CD4-positive, alpha-beta T cell treated with Interleukin-21 for 1 hour (primary cell): Measurements from ENCODE around the gene CFAP46.
A peak's percentile ranks its signal among the peaks of the same experiment; 100 is the strongest.
"Not testable (repeated sequence)": the region's sequence is repeated elsewhere in the genome, so short reads cannot be mapped to it uniquely, and the experiment has no call there.

Experiments used
- DNase-seq: peaks from one replicate; pipeline ENCODE4 v3.0.0-alpha.2; 2020

The CFAP46 gene

DNA sequence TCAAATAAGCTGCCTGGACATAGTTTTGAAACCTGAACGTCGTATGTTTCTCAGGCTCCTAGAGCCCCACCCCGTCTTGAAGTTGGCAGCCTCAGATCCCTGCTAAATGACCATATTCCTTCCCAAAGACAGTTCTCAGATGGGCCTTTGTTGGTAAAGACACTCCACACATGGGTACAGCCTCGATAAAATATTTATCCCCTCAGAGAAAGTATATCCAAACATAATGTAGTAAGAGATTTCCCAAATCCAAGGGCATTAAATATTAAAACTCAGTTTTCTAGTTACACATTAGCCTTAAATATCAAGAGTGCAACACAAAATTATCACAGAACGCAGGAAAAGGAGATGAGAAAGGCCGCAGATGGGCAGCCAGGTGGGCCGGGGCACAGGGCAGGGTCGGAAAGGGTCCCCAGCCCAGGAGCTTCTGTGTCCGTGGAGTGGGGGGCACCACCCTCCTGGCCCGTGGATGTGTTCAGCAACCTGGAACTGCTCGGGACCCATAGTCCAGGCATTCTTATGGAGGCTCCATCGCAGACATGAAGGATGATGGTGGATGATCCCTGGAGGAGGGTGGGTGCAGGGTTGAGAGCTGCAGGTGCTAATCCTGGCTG lies 1.5 kb upstream of the CFAP46 start:
- DNase-seq: no peak

DNA sequence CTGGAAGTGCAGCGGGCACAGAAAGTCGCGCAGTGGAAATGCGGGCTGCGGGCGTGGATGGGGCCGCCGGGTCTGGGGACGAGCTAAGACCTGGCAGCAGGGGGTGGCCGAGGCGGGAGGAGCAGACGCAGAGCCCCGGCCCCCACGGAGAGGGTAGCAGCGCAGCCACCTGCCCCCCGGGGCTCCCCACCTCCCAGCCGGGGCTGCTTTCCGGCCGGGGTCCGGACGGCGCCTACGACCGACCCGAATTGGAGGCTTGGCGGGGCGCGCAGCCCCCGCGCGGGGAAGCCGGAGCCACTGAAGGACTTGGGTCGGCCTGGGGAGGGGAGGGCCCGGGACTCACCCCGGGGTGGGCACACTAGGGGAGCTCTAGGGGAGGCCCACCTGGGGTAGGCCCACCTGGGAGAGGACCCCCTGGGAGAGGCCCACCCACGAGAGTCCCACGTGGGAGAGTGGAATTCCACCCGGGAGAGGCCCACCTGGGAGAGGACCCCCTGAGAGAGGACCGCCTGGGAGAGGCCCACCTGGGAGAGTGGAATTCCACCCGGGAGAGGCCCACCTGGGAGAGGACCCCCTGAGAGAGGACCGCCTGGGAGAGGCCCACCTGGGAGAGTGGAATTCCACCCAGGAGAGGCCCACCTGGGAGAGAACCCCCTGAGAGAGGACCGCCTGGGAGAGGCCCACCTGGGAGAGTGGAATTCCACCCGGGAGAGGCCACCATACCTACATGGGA lies 854 bp upstream of the CFAP46 start:
- DNase-seq: no peak

DNA sequence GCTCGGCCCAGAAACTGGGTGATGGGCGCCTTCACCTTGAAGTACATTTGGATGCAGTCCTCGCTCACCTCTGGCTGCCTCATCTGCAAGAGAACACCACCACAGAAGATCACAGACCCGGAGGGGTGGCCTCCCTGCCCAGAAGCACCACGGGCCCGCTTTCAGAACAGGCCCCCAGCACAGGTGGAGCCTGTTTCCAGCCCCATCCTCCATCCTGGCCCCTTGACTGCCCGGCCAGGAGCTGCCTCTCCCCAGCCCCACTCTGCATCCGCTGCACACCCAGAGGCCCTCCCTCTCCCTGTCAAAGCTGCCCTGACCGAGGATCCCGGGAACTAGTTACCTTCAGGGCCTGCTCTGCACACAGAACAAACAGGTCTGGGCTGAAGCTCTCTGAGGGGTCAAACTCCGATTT lies 724 bp downstream of the CFAP46 start:
- no peak for DNase-seq

DNA sequence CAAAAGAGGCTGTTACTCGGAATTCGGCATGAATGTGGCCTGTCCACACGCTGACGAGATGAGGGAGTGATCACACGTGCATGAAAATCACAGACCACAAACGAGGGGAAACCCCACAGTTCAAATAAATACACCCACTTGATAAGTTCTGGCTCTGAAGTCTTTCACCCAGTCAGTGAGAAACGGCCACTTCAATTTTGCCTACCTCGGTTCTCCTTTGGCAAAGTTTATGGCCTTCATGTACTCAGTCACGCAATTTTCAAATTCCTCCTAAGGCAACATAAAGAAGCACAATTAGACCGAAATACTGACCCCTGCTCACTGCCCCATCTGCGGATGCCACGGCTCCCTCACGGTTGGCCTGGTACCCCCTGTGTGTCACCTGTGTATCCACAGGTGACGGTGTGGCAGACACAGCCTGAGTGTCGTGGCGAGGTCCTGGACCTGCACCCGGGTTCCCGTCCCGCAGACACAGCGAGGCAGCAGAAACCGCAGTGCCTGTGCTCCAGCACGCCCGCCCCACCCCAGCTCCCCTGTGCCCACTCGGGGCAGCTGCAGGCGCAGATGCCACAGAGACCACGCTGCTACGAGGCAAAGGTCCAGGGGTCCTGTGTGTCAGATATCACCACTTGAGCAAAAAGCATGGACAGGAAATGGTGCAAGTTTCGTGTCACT lies 1.4 kb downstream of the CFAP46 start:
- no peak for DNase-seq

- DNase-seq: peak; percentile 32
Observed at GRCh38 chr10:132939957-132940790, 2.2 kb downstream of the CFAP46 start.

DNA sequence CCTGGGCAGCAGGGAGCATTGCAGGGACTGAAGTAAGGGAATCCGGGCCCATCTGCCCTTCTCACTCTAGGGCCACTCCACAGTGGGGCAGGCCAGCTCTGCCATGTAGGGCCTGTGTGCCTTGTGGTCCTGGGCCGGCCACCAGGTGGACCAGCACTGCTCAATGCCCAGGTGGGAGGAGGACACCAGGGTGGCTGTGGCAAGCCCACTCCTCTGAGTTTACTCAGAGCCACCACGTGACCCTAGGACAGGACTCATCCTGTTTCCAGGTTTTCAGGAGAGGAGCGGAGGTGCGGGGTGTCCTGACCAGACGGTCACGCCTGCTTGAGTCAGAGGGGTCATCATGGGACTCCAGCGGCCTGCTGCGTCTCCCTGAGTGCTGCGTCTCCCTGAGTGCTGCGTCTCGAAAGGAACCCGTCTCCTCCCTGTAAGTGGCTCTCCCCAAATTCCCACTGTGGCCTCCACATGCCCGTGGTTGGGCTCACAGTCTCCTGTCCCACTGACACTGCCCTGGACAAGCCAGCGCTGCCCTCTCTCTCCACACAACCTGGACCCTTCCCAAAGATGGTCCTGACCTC lies 2.9 kb downstream of the CFAP46 start:
- DNase-seq: no peak

GRCh38 chr10:132938472-132939339 lies 3.7 kb downstream of the CFAP46 start:
- no peak for DNase-seq

DNA sequence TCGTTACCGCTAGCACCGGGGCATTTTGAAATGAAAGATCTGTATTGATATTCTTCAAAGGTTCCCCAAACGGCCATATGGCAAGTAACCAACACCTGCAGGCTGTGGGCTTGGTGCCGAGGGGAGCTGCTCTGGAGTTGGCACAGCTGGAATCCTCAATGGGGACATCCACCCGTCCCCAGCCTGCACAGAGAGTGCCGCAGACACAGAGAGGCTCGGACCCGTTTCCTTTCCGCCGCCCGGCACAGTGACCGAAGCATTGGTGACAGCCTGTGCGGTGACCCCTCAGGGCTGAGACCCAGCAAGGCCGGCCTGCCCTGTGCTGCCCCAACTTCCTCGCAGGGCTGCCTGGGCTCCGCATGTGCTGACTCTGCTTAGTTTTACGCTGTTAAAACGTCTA lies 4.5 kb downstream of the CFAP46 start:
- DNase-seq: no peak

- no peak for DNase-seq
Observed at GRCh38 chr10:132934953-132935352, 7.4 kb downstream of the CFAP46 start.

GRCh38 chr10:132933308-132934042 lies 8.9 kb downstream of the CFAP46 start:
- no peak for DNase-seq

GRCh38 chr10:132932461-132933307 lies 9.7 kb downstream of the CFAP46 start:
- DNase-seq: peak; percentile 13

DNA sequence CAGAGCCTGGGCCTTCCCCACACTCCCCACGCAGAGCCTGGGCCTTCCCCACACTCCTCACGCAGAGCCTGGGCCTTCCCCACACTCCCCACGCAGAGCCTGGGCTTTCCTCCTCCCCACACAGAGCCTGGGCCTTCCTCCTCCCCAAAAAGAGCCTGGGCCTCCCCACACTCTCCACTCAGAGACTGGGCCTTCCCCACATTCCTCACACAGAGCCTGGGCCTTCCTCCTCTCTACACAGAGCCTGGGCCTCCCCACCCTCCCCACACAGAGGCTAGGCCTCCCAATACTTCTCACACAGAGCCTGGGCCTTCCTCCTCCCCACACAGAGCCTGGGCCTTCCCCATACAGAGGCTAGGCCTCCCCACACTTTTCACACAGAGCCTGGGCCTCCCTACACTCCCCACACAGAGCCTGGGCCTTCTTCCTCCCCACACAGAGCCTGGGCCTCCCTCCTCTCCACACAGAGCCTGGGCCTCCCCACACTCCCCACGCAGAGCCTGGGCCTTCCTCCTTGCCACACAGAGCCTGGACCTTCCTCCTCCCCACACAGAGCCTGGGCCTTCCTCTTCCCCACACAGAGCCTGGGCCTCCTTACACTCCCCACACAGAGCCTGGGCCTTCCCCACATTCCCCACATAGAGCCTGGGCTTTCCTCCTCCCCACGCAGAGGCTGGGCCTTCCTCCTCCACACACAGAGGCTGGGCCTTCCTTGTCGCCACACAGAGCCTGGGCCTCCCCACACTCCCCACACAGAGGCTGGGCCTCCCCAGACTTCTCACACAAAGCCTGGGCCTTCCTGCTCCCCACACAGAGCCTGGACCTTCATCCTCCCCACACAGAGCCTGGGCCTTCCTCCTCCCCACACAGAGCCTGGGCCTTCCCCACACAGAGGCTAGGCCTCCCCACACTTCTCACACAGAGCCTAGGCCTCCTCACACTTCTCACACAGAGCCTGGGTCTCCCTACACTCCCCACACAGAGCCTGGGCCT lies 10.8 kb downstream of the CFAP46 start:
- not testable (repeated sequence) for DNase-seq

DNA sequence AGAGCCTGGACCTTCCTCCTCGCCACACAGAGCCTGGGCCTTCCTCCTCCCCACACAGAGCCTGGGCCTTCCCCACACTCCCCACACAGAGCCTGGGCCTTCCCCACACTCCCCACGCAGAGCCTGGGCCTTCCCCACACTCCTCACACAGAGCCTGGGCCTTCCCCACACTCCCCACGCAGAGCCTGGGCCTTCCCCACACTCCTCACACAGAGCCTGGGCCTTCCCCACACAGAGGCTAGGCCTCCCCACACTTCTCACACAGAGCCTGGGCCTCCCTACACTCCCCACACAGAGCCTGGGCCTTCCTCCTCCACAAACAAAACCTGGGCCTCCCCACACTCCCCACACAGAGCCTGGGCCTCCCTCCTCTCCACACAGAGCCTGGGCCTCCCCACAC lies 11.7 kb downstream of the CFAP46 start:
- not testable (repeated sequence) for DNase-seq

- no peak for DNase-seq
Observed at GRCh38 chr10:132929953-132930548, 12.3 kb downstream of the CFAP46 start.

DNA sequence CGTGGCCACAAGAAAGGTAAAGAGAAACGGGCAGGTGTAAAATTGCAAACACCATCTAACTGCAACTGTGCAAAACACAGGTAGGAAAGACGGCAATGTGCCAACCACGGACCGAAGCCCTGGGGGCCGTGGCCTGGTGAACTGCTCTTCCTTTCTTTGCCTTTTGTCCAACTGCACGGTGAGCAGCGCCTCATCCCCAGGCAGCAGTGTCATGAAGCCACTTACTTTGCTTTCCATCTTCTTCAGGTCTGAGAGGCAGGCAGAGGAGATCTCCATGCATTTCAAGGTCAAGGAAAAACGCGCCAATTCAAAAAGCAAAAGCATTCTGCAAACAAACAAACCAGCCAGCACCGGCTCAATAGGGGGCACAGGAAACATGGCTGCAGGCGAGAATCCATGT lies 12.9 kb downstream of the CFAP46 start:
- no peak for DNase-seq

DNA sequence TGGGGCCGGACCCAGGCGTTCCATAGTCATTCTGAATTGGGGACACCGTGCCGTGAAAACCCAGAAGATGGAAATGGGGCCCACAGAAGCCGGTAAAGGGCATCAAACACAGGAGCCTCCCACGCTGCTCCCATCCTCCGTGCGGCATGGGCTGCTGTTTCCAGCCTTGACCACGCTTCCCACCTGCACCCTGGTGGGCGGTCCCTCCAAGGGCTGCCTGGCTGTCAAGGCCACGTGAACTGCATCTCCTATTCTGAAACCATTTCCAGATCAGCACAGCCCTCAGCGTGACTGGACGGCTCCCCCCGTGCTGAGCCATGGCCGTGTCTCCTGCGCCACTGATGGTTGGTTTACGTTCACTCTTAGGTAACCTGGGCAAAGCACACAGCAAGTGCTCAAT lies 14.1 kb downstream of the CFAP46 start:
- no peak for DNase-seq

DNA sequence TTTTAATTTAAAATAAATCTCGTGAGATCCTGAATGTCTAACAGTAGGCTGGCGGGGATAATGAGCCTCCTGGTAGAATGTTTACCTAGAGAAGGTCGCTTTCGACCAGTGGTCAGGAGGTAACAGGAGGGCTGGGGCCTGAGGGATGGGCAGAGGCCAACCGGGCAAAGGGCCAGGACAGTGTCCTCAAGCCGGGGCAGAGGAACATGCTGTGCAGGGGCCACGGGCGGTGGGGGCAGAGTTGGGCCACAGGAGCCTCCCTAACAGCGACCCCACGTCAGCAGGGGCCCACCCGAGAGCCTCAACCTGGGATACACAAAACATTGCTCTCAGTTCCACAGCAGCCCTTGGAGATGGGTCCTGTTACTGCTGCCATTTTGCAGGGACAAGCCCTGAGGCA lies 14.5 kb downstream of the CFAP46 start:
- DNase-seq: no peak
